Activated T-cell treated with anti-CD3 and anti-CD28 coated beads for 24 hours (primary cell): ENCODE results near the gene COL13A1.

Experiments
- DNase-seq: peaks from one replicate; pipeline ENCODE4 v3.0.0-alpha.2; 2020; ENCODE audit warnings: low read depth

The COL13A1 gene

GRCh38 chr10:69846293-69846921 lies 44.7 kb downstream of the COL13A1 start:
- no peak for DNase-seq

GRCh38 chr10:69847458-69847857 lies 45.8 kb downstream of the COL13A1 start:
- no peak for DNase-seq

- no peak for DNase-seq
Measured at GRCh38 chr10:69847883-69848282, 46.2 kb downstream of the COL13A1 start.

GRCh38 chr10:69848454-69848853 lies 46.7 kb downstream of the COL13A1 start:
- DNase-seq, result no peak

- DNase-seq, result no peak
Measured at GRCh38 chr10:69849825-69850224, 48.1 kb downstream of the COL13A1 start.

GRCh38 chr10:69850440-69850839 lies 48.7 kb downstream of the COL13A1 start:
- no peak for DNase-seq

- no peak for DNase-seq
Measured at GRCh38 chr10:69851306-69851705, 49.6 kb downstream of the COL13A1 start.

GRCh38 chr10:69853064-69853463 lies 51.4 kb downstream of the COL13A1 start:
- DNase-seq, result no peak

GRCh38 chr10:69854511-69855345 lies 53.0 kb downstream of the COL13A1 start:
- no peak for DNase-seq

- DNase-seq, result no peak
Measured at GRCh38 chr10:69855346-69856111, 53.8 kb downstream of the COL13A1 start.

GRCh38 chr10:69856601-69857166 lies 55.0 kb downstream of the COL13A1 start:
- no peak for DNase-seq

GRCh38 chr10:69858201-69858600 lies 56.5 kb downstream of the COL13A1 start:
- DNase-seq, result no peak

- no peak for DNase-seq
Measured at GRCh38 chr10:69860271-69860670, 58.6 kb downstream of the COL13A1 start.

- DNase-seq, result no peak
Measured at GRCh38 chr10:69861251-69862240, 59.8 kb downstream of the COL13A1 start.

GRCh38 chr10:69862882-69863530 lies 61.3 kb downstream of the COL13A1 start:
- DNase-seq, result no peak

- no peak for DNase-seq
Measured at GRCh38 chr10:69863580-69863979, 61.9 kb downstream of the COL13A1 start.

GRCh38 chr10:69864321-69864720 lies 62.6 kb downstream of the COL13A1 start:
- DNase-seq, result no peak

GRCh38 chr10:69865450-69865849 lies 63.7 kb downstream of the COL13A1 start:
- DNase-seq, result no peak

- DNase-seq, result no peak
Measured at GRCh38 chr10:69866246-69866687, 64.6 kb downstream of the COL13A1 start.

- no peak for DNase-seq
Measured at GRCh38 chr10:69866688-69867461, 65.2 kb downstream of the COL13A1 start.
